H54 (cell line): Measurements from ENCODE around the gene NEDD9.

Experiments used
- DNase-seq: peaks from one replicate; pipeline ENCODE4 v3.0.0; 2011; ENCODE audit warnings: low spot score, mixed read lengths; ENCODE audit not compliant: insufficient read length
- FAIRE-seq: peaks from 3 replicates; lab custom pipeline; 2011; peaks lifted over from hg19 to GRCh38; lab: Jason Lieb, UNC
- POLR2A ChIP-seq: IDR thresholded peaks from 2 replicates; pipeline ENCODE4 v1.6.1; 2011; ENCODE audit warnings: low read depth, mild to moderate bottlenecking, low read length

Gene NEDD9

DNA sequence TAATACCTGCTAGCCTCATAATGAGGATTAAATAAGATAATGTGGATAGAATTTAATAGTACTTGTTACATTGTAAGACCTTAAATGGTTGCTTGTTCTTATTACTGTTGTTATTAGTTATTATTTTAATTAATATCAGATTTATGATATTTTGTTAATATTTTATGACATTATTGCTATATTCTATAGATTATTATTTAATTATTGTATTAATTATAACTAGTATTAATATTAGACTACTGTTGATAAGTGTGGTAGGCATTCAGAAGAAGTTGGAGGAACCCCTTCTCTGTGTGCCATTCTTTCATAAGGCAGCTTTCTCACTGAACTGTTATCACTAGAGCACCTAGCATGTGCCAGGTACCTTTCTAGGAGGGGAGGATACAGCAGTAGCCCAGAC lies 2.6 kb upstream of the NEDD9 start:
- TF ChIP-seq POLR2A: no peak

GRCh38 chr6:11233673-11234573 lies 1.5 kb upstream of the NEDD9 start:
- no peak for TF ChIP-seq POLR2A
- FAIRE-seq: no peak
- no peak for DNase-seq

More for the DNA sequence above, 2.6 kb upstream of the NEDD9 start:
- DNase-seq (no peak), FAIRE-seq (no peak)

DNA sequence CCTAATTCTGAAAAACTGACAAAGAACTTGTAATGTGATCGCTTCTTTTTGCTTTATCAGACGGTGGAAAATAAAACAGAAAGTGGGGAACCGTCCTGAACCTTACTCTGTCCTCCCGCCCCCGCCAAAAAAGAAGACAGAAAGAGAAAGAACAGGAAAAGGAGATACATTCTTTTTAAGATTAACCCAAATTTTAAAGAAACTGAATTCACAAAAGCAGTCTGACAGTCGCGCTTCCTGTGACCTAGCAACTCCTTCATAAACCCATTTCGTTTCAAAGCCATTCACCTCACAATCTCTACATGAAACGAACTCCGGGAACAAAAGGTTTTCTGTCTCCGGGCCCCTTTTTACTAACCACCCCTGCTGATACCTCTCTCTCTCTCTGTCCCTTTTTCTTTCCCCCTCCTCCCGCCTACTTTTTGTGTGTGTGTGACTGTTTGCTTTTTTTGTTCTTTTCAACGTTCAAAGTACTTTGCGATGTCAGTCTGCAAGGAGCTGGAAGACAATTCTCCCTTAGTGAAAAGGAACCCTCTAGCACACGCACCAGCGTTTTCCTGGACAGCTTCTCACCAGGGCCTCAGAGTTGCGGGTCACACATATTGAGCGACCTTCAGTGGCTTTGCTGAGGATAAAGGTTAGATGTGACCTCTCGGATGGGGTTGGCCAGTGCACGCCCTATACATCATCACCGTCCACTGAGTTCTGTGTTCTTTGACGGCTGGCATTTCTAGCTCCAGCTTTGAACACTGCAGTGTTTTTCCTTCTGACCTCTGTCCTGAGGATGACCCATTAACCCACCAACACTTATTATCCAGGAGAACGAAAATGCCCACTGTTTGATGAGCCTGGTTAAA lies 530 bp upstream of the NEDD9 start:
- no peak for FAIRE-seq
- no peak for DNase-seq
- TF ChIP-seq POLR2A: no peak

DNA sequence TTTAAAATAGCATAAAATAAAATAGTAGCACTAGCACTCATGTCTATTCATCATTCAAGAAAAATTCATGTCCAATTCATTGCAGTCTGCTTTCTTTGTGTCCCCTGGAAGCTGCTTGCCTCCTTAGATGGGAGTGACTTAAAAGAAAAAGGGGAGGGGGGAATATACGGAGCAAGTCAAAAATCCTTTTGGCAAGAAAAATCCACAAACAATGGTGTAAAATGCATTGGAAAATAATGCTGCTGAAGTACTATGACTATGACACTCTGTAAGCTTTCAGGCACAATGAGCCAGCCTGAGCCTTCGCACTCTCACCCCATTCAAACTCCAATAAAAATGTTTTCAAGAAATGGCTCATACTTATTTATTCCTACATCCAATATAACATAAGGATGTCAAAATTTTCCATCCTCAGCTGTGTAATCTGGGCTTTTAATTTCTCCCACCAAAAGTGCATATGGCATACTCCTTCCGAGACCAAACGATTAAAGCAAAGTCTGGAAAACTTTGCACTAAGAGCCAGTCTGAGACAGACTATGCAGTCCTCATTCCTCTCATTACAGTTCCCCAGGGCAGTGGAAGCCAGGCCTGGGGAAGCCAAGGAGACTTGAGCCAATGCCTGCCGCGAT lies 790 bp downstream of the NEDD9 start:
- DNase-seq (peak; percentile 33), FAIRE-seq (peak; percentile 50)
- TF ChIP-seq POLR2A: no peak

GRCh38 chr6:11231108-11231463 lies 1.4 kb downstream of the NEDD9 start:
- DNase-seq (no peak), FAIRE-seq (no peak)
- no peak for TF ChIP-seq POLR2A

GRCh38 chr6:11230158-11231107 lies 2.0 kb downstream of the NEDD9 start:
- DNase-seq (no peak), FAIRE-seq (no peak)
- no peak for TF ChIP-seq POLR2A

GRCh38 chr6:11229655-11230046 lies 2.8 kb downstream of the NEDD9 start:
- no peak for TF ChIP-seq POLR2A
- no peak for DNase-seq
- no peak for FAIRE-seq

DNA sequence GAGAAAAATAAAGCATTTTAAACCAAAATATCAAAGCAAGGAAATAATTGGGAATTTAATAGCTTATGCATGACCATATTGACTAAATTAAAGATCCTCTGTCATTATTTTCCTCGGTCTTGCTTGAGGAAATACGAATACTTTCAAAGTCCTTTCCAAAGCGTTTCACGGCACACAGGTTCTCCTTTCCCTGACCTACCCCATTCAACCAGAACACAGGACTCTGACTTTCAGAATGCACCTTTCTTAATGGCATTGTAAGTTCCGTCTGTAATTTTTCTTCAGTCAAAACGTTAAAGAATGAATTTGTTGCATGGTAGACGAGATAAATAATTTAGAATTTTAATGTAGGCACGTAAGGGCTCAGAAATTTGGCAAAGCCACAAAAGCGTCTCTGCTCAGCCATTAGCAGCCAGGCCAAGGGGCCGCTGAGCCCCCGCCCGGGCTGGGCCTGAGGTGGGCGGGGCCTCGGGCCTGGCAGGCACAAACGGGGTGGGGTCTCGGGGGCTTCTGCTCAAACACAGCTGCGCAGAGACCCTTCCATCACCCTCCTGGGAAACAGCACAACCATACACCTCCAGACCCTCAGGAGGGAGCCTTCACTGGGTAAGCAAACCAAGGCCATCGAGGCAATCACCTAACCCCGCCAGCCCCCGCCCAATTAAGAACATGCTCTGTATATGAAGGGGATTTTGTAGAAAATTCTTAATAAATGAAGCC lies 3.4 kb downstream of the NEDD9 start:
- DNase-seq (no peak), FAIRE-seq (no peak)
- no peak for TF ChIP-seq POLR2A

DNA sequence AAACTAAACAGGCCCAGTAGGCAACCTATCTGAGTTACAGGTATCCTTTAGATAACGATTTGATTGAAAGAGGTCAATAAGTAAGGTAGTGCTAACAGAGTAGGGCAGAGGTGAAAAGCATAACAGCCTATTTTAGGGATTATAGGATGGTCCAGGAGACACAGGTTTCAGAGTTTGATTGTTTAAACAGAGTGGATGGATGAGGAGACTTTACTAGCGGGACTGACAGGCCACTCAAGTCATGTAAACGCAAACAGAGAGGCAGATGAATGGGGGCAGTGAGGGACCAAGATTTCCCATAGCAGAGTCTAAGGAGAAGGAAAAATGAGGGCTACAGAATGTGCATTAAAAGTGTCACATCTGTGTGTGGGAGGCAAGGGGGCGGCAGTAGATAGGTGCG lies 4.8 kb downstream of the NEDD9 start:
- no peak for FAIRE-seq
- no peak for DNase-seq
- no peak for TF ChIP-seq POLR2A

DNA sequence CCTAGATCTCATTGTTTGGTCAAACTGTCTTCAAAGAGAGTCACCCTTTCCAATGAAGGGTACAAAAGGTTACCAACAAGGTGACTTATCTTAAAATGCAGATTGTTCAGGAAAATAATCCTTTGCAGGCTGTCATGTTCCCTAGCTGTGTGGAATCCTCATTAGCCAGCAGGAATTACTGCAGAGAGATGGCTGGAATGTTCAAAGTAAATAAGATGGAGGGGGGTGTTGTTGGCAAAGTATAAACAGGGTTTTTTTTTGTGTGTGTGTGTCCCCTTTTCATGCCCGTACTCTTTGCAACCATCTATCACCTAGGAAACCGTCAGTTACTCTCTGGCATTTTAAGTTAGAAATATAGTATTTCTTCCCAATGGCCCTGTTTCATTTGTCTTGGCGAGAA lies 6.5 kb downstream of the NEDD9 start:
- no peak for TF ChIP-seq POLR2A
- no peak for FAIRE-seq
- DNase-seq: no peak

DNA sequence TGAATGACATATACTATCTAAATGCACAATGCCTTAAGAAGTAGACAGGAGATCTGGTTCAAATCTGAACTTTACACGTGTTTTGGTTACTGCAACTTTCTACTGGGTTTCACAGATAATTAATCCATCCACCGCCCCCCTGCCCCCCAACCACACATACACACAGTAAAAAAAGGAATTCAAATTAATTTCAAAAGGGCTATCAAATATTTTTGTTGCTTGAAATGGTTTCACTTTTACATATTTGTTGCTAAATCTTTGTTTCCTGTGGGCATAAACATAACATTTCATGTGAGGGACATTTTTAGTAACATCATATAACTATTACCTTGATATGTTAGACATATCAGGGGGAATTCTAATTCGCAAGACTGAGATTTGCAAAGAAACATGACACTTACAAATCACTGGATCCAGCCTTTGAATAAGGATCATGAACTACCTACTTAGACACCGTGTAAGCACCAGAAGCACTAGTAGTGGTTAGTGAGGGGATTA lies 7.5 kb downstream of the NEDD9 start:
- TF ChIP-seq POLR2A: no peak
- no peak for DNase-seq
- no peak for FAIRE-seq

DNA sequence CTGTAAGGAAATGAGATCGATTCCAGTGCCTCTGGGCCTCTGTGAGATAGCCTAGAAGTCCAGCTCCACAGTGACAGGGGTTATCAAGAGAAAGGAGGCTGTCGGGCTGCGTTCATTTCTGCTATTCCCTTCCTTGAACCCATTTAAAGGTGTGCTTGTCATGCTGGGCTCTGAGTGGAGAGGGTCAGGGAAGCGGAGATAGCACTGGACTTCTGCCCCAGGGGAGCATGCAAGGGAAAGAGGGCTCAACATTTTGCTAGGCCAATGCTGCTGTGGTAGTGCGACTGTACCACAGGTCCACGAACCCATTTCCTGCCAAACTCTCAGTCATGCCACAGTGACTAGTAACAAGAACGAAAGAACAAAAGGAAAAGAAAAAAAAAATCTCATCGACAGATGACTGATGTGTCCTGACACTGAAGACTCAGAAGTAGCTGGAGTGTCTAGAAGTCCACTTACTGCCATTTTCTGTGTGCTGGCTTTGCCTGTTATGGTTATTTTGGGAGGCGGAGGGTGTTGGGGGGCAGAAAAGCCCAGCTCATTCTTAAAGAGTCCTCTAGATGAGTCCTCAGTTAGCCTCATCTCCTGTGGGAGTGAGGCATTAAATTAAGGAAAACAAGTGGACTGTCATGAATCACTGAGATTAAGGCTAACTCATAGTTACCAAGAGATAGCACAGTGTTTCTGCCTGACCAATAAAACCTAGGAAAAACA lies 8.1 kb downstream of the NEDD9 start:
- FAIRE-seq (peak; percentile 66), DNase-seq (no peak)
- TF ChIP-seq POLR2A: no peak
